Esophagus squamous epithelium (tissue), 4 donors: ENCODE data around the gene KIF1C.

Source experiments
- POLR2A ChIP-seq, 4 donors: fragments of 450-650 bp; IDR thresholded peaks; one replicate each; pipeline ENCODE4 v1.6.1; 2017; ENCODE audit warnings: antibody characterized with exemption in 4 of 4, mild to moderate bottlenecking in 4 of 4, moderate library complexity in 3 of 4
- TF ChIP-seq, protein P1 (sequence below), 6 experiments: fragments of 450-650 bp in 4 of 6; fragments of 200-600 bp in 2 of 6; sonication (generic) in 2 of 6; IDR thresholded peaks; one replicate each; pipeline ENCODE4 v1.5.1; 2016 to 2019; ENCODE audit warnings: antibody characterized with exemption in 6 of 6, mild to moderate bottlenecking in 4 of 6, moderate library complexity in 4 of 6

DNA sequence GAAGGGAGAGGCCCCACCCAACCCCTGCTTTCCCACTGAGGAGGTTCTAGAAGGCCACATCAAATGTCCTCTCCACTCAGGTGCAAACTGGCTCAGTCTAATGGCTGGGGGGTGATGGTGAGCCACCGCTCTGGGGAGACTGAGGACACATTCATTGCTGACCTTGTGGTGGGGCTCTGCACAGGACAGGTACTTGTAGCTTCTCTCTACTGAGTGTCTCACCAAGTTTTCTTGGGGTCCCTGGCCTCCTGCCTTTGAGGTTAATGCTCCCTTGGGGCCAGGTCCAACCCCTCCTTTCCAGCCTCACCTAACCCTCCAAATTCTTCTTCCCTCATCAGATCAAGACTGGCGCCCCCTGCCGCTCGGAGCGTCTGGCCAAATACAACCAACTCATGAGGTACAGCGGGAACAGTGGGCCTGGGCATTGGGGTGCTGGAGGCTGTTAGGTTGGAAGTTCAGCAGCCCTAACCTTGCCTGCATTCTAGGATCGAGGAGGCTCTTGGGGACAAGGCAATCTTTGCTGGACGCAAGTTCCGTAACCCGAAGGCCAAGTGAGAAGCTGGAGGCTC, 41.2 kb upstream of the KIF1C start:
- TF ChIP-seq, protein P1, sequence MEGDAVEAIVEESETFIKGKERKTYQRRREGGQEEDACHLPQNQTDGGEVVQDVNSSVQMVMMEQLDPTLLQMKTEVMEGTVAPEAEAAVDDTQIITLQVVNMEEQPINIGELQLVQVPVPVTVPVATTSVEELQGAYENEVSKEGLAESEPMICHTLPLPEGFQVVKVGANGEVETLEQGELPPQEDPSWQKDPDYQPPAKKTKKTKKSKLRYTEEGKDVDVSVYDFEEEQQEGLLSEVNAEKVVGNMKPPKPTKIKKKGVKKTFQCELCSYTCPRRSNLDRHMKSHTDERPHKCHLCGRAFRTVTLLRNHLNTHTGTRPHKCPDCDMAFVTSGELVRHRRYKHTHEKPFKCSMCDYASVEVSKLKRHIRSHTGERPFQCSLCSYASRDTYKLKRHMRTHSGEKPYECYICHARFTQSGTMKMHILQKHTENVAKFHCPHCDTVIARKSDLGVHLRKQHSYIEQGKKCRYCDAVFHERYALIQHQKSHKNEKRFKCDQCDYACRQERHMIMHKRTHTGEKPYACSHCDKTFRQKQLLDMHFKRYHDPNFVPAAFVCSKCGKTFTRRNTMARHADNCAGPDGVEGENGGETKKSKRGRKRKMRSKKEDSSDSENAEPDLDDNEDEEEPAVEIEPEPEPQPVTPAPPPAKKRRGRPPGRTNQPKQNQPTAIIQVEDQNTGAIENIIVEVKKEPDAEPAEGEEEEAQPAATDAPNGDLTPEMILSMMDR (IDR thresholded peaks at IDR 0.05) = peak in 1 of 6 experiments; percentile 33
- TF ChIP-seq POLR2A (IDR thresholded peaks at IDR 0.05) = no peak
